ENCODE measurements around the gene LNX2.

The LNX2 gene

DNA sequence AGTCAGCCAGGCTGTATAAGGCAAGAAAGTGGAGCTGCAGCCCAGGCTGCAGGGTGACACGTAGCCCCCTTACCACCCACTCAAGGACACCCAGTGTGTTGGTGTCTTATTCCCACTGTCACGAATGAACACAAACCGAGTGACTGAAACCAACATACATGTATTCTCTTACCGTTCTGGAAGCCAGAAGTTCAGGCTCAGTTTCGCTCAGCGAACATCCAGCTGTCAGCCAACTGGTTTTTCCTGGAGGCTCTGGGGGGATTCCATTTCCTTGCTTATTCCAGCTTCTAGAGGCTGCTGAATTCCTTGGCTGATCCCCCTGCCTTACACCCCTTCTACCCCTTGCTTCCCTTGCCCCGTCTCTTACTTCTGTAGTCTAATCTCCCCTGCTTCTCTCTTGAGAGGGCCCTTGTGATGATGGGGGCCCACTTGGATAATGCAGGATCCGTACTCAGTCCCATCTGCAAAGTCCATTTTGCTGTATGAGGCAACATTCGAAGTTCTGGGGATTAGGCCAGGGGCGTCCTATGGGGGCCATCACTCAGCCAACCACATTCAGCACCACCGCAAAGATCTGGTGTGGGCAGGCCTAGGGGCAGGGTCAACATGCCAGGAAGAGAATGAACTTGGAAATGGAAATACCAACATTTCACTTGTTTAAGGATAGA lies 122.6 kb downstream of the LNX2 start:
- no peak for DNase-seq

DNA sequence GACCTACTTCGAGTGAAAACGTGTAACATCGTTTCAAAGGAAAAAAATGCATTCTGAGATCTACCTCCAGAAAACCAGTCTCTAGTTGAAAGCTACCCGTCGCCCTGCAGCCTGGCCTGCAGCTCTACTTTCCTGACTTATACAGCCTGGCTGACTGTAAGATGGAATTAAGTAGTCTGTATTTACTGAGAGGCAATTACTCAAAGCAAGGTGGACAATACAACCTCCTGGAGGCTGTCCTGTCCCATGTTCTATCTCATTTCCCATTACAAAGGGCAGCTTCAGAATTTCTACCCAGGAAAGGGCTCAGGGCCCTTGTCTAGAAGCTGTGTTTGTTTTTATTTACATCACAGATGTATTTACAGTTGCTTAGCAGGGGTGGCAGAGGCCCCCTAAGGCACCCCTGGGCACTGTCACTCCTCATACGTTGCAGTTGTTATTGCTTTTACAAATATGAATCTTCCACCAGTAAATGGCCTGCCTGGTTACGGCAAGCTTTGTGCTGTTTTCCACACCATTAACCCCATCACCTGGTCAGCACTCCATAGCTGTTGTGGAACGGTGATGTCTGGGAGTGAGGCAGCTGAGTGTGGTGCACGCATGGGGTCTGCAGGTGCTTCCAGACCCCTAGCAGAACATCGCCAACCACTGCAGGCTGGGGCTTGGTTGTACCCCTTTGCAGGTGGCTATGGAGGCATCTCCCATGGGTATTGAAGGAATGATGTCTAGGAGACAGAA lies 123.6 kb downstream of the LNX2 start:
- no peak for DNase-seq

DNA sequence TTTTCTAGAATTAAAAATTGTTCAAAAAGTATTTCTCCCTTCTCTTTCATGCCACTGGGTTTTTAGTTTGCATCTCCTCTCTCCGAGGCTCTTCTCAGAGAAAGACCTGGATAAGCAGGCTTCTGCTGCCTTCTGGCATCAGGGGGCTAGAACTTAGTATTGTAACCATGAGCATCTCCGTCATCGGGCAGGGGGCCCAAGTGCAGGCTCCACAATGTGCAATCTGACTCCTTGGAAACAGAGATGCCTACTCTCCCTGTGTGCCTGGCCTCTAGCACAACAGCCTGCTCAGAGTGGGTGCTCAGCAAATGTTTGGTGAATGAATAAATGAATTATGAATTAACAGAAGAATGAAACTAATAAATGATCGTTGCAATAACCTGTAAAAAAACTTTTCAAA lies 124.3 kb downstream of the LNX2 start:
- DNase-seq, result no peak
